Activated CD4-positive, alpha-beta T cell treated with anti-CD3 and anti-CD28 coated beads for 36 hours (primary cell): ENCODE results near the gene ATP5F1B. TPM values are rescaled to one million over a fixed set of nuclear protein-coding genes. Genes with fewer than 3 reads are reported as not detected.

Experiments used
- ATAC-seq: fragments of 200-7000 bp; cut with Tn5 transposase; one replicate; pipeline ENCODE4 v1.10.0; 2021; ENCODE audit warnings: mild to moderate bottlenecking, moderate library complexity
- CTCF ChIA-PET: fragments of 350-600 bp; sonication (Branson Sonifier 250); formaldehyde crosslinking; loops from one replicate; lab custom pipeline; 2021; ENCODE audit warnings: antibody characterized with exemption; lab: Charles Lee
- POLR2A ChIA-PET: fragments of 350-600 bp; sonication (Branson Sonifier 250); formaldehyde crosslinking; loops from one replicate; lab custom pipeline; 2021; ENCODE audit warnings: antibody characterized with exemption, inconsistent platforms; lab: Charles Lee
- DNase-seq: peaks from one replicate; pipeline ENCODE4 v3.0.0-alpha.2; 2020
- H3K27ac Mint-ChIP-seq: one replicate; pipeline ENCODE4 v1.8.0; 2021; ENCODE audit warnings: mixed read lengths
- H3K27me3 Mint-ChIP-seq: one replicate; pipeline ENCODE4 v1.8.0; 2021; ENCODE audit warnings: mixed read lengths
- H3K36me3 Mint-ChIP-seq: one replicate; pipeline ENCODE4 v1.8.0; 2021; ENCODE audit warnings: low read depth, mixed read lengths
- H3K4me1 Mint-ChIP-seq: one replicate; pipeline ENCODE4 v1.8.0; 2021; ENCODE audit warnings: mixed read lengths
- H3K4me3 Mint-ChIP-seq: one replicate; pipeline ENCODE4 v1.8.0; 2021; ENCODE audit warnings: mild to moderate bottlenecking, moderate library complexity, mixed read lengths
- H3K9me3 Mint-ChIP-seq: one replicate; pipeline ENCODE4 v1.8.0; 2021; ENCODE audit warnings: low read depth, mixed read lengths
- intact Hi-C, 2 experiments: fragments of 100-400 bp; cut with DNase I in 1 of 2; cut with micrococcal nuclease in 1 of 2; formaldehyde crosslinking; loops; one replicate each; pipeline versions ENCODE4 v1.14.2 to v1.15.1; 2022 to 2024; cut with DNase I, micrococcal nuclease
- total RNA-seq, 2 experiments: library from RNA; stranded (reverse); gene quantifications; one replicate each; pipeline ENCODE4 v1.2.3, GENCODE V29; 2021

ATP5F1B gene
- total RNA-seq: 100 to 1,000 TPM; 756 to 818 TPM

DNA sequence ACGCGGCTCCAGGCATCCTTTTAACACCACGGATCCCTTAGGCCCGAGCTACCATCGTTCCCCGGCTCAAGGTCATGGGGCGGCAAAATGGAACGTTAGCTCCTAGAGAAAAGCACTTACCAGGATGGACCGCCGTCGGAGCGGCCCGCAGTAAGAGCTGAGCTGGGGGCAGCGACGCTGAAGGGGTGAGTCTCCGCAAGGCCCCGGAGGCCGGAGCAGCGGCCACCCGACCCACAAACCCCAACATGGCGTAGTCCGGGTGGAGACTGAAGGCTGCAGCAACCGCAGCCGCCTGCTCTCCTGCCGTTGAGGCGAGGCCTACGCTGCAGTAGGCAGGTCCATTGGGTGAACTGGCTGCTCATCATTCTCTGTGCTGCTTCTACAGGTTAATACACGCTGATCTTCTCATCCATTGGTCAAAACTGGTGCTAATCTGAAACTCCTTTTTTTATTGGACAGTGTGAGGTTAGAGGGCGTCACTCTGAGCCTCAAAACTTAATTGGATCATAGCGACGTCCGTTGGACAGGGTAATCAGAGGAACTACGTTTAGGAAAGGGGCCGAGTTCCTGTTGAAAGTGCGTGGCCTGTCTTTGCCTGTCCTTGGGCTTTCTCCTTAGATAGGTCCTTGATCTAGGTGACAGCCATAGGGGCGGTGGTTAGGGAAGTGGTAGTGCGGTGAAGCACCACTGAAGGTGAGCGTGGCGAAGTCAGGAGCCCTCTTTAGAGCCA lies at the start of gene ATP5F1B:
Gene ATP5F1B (minus strand): TSS at position 268 of the 730 bp plus-strand sequence. CDS start 21 bp downstream, at position 247.
- Mint-ChIP-seq H3K4me3 (peak within 1 kb of the TSS; percentile 95), H3K36me3 (peaks cover 41% of the 10 kb centered on the region), H3K9me3 (no peaks in the 10 kb centered on the region), H3K4me1 (peaks cover 30% of the 10 kb centered on the region), H3K27ac (peak within 1 kb of the TSS; percentile 95), H3K27me3 (no peaks in the 10 kb centered on the region)
- ATAC-seq: peak; percentile 99
- peak; percentile 95 for DNase-seq
- CTCF ChIA-PET: interaction anchor here (1.0 to 5.7 kb wide), 3 partner anchors 10 to 80 kb away, joined by 3 to 33 read pairs (median 5); partner anchors contain the start of gene NACA
- intact Hi-C loops: loop anchor here (1.0 to 5.0 kb wide), 9 partner anchors 10 to 529 kb away; partner anchors contain the start of genes NACA (in 2 of the 2), PTGES3 (in 2 of the 2), PRIM1 (in 1 of the 2) and RPL41 (in 1 of the 2)
- POLR2A ChIA-PET: interaction anchor here (0.6 to 2.0 kb wide), 5 partner anchors 10 to 79 kb away, joined by 3 to 17 read pairs (median 3); partner anchors contain the start of gene NACA

DNA sequence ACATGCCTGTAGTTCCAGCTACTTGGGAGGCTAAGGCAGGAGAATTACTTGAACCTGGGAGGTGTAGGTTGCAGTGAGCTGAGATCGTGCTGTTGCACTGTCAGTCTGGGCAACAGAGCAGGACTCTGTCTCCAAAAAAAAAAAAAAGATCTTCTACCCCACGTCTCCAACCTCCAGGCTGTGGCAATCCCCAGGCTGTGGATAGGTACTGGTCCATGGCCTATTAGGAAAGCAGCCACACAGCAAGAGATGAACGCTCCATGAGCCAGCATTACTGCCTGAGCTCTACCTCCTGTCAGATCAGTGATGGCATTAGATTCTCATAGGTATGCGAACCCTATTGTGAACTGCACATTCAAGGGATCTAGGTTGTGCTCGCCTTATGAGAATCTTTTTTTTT lies 48.4 kb upstream of the ATP5F1B start:
- no peaks in the 10 kb centered on the region for H3K27me3 Mint-ChIP-seq
- ChIA-PET CTCF (interaction anchor here (0.6 to 0.8 kb wide), 2 partner anchors 28 to 230 kb away, joined by 3 read pairs; no protein-coding TSS in a partner anchor), POLR2A (interaction anchor here (0.8 kb wide), 1 partner anchor 31 kb away, joined by 9 read pairs; no protein-coding TSS in a partner anchor)
- ATAC-seq (no peak), DNase-seq (no peak)
- H3K4me3 Mint-ChIP-seq: no peak overlapping the region
- intact Hi-C loops: no loop called here
- no peaks in the 10 kb centered on the region for H3K36me3 Mint-ChIP-seq
- H3K9me3 Mint-ChIP-seq: no peaks in the 10 kb centered on the region
- no peak overlapping the region for H3K27ac Mint-ChIP-seq
- H3K4me1 Mint-ChIP-seq: no peaks in the 10 kb centered on the region

DNA sequence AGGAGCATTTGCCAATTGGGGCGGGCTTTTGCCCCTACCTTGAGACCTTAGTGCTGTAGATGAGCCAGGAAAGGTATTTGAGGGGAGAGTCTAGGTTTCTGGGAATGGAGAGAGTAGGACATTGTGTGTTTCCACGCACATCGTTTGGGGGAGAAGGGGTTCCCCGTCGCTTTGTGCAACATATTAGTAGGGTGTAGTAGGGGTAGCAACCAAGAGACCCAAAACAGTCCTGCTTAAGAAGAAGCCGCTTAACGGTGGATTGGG lies 43.0 kb upstream of the ATP5F1B start:
- H3K9me3 Mint-ChIP-seq: no peaks in the 10 kb centered on the region
- ATAC-seq (no peak), DNase-seq (no peak)
- H3K27me3 Mint-ChIP-seq: no peaks in the 10 kb centered on the region
- peaks cover 39% of the 10 kb centered on the region for H3K36me3 Mint-ChIP-seq
- peak overlapping the region; percentile 99 for H3K4me3 Mint-ChIP-seq
- intact Hi-C loops: loop anchor here (1.0 to 5.0 kb wide), 18 partner anchors 37 to 871 kb away; partner anchors contain the start of genes NACA (in 2 of the 2), CNPY2 (in 1 of the 2), MYL6B (in 1 of the 2) and NEMP1 (in 1 of the 2)
- H3K27ac Mint-ChIP-seq: peak overlapping the region; percentile 100
- peaks cover 11% of the 10 kb centered on the region for H3K4me1 Mint-ChIP-seq
- ChIA-PET CTCF (interaction anchor here (0.5 to 1.8 kb wide), 9 partner anchors 24 to 405 kb away, joined by 3 to 8 read pairs (median 3); partner anchors contain the start of gene PAN2), POLR2A (interaction anchor here (1.0 to 3.0 kb wide), 9 partner anchors 9 to 422 kb away, joined by 3 to 37 read pairs (median 6); partner anchors contain the start of genes NAB2, NACA and STAT6)

GRCh38 chr12:56688129-56688845 lies 42.5 kb upstream of the ATP5F1B start, which contains the start of gene PTGES3:
Gene PTGES3 (minus strand): TSS chr12:56688284. CDS start chr12:56687999, 285 bp downstream.
- peak; percentile 85 for ATAC-seq
- Mint-ChIP-seq H3K27me3 (no peaks in the 10 kb centered on the region), H3K4me1 (peaks cover 11% of the 10 kb centered on the region), H3K4me3 (peak within 1 kb of the TSS; percentile 99), H3K9me3 (no peaks in the 10 kb centered on the region), H3K27ac (peak within 1 kb of the TSS; percentile 100), H3K36me3 (peaks cover 40% of the 10 kb centered on the region)
- intact Hi-C loops: loop anchor here (1.0 to 5.0 kb wide), 18 partner anchors 37 to 871 kb away; partner anchors contain the start of genes NACA (in 2 of the 2), CNPY2 (in 1 of the 2), MYL6B (in 1 of the 2) and NEMP1 (in 1 of the 2)
- peak; percentile 99 for DNase-seq
- ChIA-PET CTCF (interaction anchor here (0.5 to 1.8 kb wide), 11 partner anchors 20 to 742 kb away, joined by 3 to 8 read pairs (median 3); partner anchors contain the start of gene PAN2), POLR2A (interaction anchor here (0.5 to 3.0 kb wide), 15 partner anchors 8 to 742 kb away, joined by 3 to 37 read pairs (median 4); partner anchors contain the start of genes NAB2, NACA, NEMP1 and STAT6)

DNA sequence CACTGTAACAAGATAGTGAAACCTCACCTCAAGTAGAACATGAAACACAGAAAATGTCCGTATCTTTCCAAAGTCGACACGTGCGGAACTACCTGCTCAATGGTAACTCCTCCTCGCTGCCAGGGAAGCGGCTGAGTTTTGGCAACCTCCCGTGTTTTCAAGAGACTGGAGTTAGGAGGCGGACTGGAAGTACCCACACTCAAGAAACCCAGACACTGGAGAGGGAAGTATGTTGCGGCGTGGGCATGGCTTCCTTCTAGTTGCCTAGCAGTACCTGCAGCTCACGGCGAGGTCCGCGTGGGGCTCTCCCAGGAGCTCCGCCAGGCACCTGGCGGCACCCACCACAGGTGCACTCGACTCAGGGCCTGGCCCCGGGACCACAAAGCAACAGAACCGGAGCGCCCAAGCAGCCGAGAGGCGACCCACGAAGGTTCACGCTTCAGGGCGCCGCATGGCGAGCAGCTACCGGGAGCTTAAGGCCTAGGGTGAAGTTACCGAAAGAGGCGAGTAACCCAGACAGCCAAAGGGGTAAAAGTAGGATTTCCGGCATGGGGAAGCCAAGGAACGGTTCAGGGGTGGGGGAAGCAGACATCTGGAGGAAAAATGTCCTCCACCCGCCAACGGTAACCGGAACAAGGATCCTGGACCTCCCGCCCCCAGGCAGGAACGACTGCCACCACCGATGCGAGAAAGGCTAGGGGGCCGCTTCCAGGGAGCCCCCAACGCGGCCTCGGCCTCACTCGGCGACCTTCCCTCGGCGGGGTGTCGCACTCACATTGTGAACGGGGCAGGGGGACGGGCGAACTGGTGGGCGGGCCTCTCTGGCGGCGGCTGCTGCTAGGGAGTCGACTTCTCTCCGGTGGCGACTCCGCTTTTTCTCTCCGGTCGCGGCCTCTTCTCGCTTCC lies 41.7 kb upstream of the ATP5F1B start:
- intact Hi-C loops: loop anchor here (1.0 to 5.0 kb wide), 18 partner anchors 38 to 870 kb away; partner anchors contain the start of genes NACA (in 2 of the 2), CNPY2 (in 1 of the 2), MYL6B (in 1 of the 2) and NEMP1 (in 1 of the 2)
- no peak for ATAC-seq
- Mint-ChIP-seq H3K9me3 (no peaks in the 10 kb centered on the region), H3K4me3 (peak overlapping the region; percentile 99), H3K4me1 (peaks cover 18% of the 10 kb centered on the region), H3K36me3 (peaks cover 44% of the 10 kb centered on the region), H3K27ac (peak overlapping the region; percentile 100), H3K27me3 (no peaks in the 10 kb centered on the region)
- CTCF ChIA-PET: interaction anchor here (0.7 to 1.8 kb wide), 5 partner anchors 16 to 184 kb away, joined by 3 to 8 read pairs (median 3); partner anchors contain the start of gene NACA
- POLR2A ChIA-PET: interaction anchor here (0.5 to 3.0 kb wide), 16 partner anchors 7 to 743 kb away, joined by 3 to 37 read pairs (median 4); partner anchors contain the start of genes NAB2, NACA, NEMP1 and STAT6
- peak; percentile 69 for DNase-seq

DNA sequence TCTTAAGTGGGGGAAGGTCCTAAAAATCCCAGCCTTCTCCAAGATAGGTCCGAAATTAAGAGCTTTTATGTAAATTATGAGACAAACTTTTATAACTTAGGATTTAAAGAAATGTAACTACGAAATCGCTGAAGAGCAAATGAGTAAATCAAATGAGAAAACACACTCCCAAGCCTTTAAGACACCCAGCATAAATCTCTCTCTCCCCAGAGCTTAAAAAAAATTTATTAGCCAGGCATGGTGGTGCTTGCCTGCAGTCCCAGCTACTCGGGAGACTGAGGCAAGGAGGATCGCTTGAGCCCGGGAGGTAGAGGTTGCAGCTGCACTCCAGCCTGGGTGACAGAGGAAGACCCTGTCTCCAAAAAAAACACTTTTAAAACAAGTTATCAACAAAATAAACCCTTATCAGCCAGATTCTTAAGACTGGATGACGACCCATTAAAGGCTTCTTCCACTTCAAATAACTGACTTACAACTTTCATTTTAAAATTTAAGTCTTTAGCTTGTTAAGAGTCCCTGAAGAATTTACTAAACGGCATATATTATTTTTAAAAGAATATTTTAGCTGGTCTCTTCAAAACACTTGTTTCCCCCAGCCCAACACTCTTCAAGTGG lies 39.1 kb upstream of the ATP5F1B start:
- Mint-ChIP-seq H3K27me3 (no peaks in the 10 kb centered on the region), H3K4me3 (peak overlapping the region; percentile 99), H3K9me3 (no peaks in the 10 kb centered on the region), H3K27ac (peak overlapping the region; percentile 100), H3K36me3 (peaks cover 62% of the 10 kb centered on the region), H3K4me1 (peaks cover 37% of the 10 kb centered on the region)
- ChIA-PET POLR2A (interaction anchor here (1.3 to 2.7 kb wide), 7 partner anchors 34 to 427 kb away, joined by 3 to 14 read pairs (median 4); partner anchors contain the start of genes NACA and STAT6), CTCF (interaction anchor here (0.6 to 3.0 kb wide), 7 partner anchors 24 to 774 kb away, joined by 3 to 15 read pairs (median 3); no protein-coding TSS in a partner anchor)
- ATAC-seq: no peak
- no peak for DNase-seq
- intact Hi-C loops: loop anchor here (1.0 to 5.0 kb wide), 11 partner anchors 8 to 868 kb away; partner anchors contain the start of genes CNPY2 (in 1 of the 2), IL23A (in 1 of the 2), NABP2 (in 1 of the 2) and NACA (in 1 of the 2)

GRCh38 chr12:56682323-56682722 lies 36.5 kb upstream of the ATP5F1B start:
- Mint-ChIP-seq H3K9me3 (no peaks in the 10 kb centered on the region), H3K4me3 (peak overlapping the region; percentile 99), H3K4me1 (peaks cover 61% of the 10 kb centered on the region), H3K27me3 (no peaks in the 10 kb centered on the region), H3K27ac (peak overlapping the region; percentile 86), H3K36me3 (peaks cover 73% of the 10 kb centered on the region)
- DNase-seq: no peak
- CTCF ChIA-PET: interaction anchor here (1.8 kb wide), 1 partner anchor 46 kb away, joined by 6 read pairs; no protein-coding TSS in a partner anchor
- POLR2A ChIA-PET: no interaction called here
- ATAC-seq: no peak
- intact Hi-C loops: no loop called here

- ChIA-PET CTCF (interaction anchor here (0.5 to 1.8 kb wide), 5 partner anchors 22 to 444 kb away, joined by 3 to 8 read pairs (median 4); no protein-coding TSS in a partner anchor), POLR2A (interaction anchor here (0.7 to 1.2 kb wide), 2 partner anchors 8 to 30 kb away, joined by 3 to 4 read pairs; partner anchors contain the start of gene PTGES3)
- Mint-ChIP-seq H3K4me1 (peaks cover 80% of the 10 kb centered on the region), H3K36me3 (peaks cover 66% of the 10 kb centered on the region), H3K27ac (peak overlapping the region; percentile 69), H3K9me3 (no peaks in the 10 kb centered on the region), H3K27me3 (no peaks in the 10 kb centered on the region), H3K4me3 (peak overlapping the region; percentile 33)
- DNase-seq: no peak
- intact Hi-C loops: no loop called here
- no peak for ATAC-seq
These were observed 34.2 kb upstream of the ATP5F1B start for GRCh38 chr12:56679883-56680575.

DNA sequence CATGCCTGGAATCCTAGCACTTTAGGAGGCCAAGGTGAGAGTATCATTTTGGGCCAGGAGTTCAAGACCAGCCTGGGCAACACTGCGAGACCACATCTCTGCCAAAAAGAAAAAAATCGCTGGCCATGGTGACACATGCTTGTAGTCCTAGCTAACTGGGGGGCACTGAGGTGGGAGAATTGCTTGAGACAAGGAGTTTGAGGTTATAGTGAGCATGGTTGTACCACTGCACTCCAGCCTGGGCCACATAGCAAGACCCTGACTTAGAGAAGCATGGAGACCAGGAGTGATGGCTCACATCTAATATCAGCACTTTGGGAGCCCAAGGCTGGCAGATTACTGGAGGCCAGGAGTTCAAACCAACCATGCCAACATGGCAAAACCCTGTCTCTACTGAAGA lies 33.1 kb upstream of the ATP5F1B start:
- Mint-ChIP-seq H3K27me3 (no peaks in the 10 kb centered on the region), H3K4me1 (peaks cover 76% of the 10 kb centered on the region), H3K27ac (peak overlapping the region; percentile 51), H3K36me3 (peaks cover 58% of the 10 kb centered on the region), H3K9me3 (no peaks in the 10 kb centered on the region), H3K4me3 (no peak overlapping the region)
- POLR2A ChIA-PET: no interaction called here
- CTCF ChIA-PET: interaction anchor here (0.6 to 1.8 kb wide), 2 partner anchors 42 to 47 kb away, joined by 3 to 8 read pairs; no protein-coding TSS in a partner anchor
- intact Hi-C loops: no loop called here
- ATAC-seq (no peak), DNase-seq (no peak)
